Keratinocyte (primary cell): ENCODE measurements around the gene AEBP1. TPM values are rescaled to one million over a fixed set of nuclear protein-coding genes. Genes with fewer than 3 reads are reported as not detected.

ENCODE experiments used
- DNase-seq: peaks from one replicate; pipeline ENCODE4 v3.0.0-alpha.2; 2011; ENCODE audit warnings: low read depth, missing footprints, low spot score
- FAIRE-seq: peaks from 2 replicates; lab custom pipeline; 2011; peaks lifted over from hg19 to GRCh38; lab: Jason Lieb, UNC
- H2AFZ ChIP-seq: 2 replicates; pipeline ENCODE4 v1.6.0; 2012; ENCODE audit warnings: low read length, control low read depth, inconsistent platforms; ENCODE audit not compliant: control insufficient read depth
- H3K27ac ChIP-seq: 2 replicates; pipeline ENCODE4 v1.5.1; 2011; ENCODE audit warnings: low read length; ENCODE audit not compliant: control insufficient read depth, insufficient read depth
- H3K27me3 ChIP-seq: 3 replicates; pipeline ENCODE4 v1.6.0; 2011; ENCODE audit warnings: low read length; ENCODE audit not compliant: control insufficient read depth, insufficient read depth; ENCODE audit errors: extremely low read depth
- H3K36me3 ChIP-seq, 2 experiments: 2 replicates in 1 of 2; 3 replicates in 1 of 2; pipeline ENCODE4 v1.5.1; 2011; ENCODE audit warnings: low read length in 2 of 2, mild to moderate bottlenecking in 1 of 2; ENCODE audit not compliant: control insufficient read depth in 2 of 2, insufficient read depth in 2 of 2; ENCODE audit errors: extremely low read depth in 1 of 2
- H3K4me1 ChIP-seq: 3 replicates; pipeline ENCODE4 v1.5.1; 2011; ENCODE audit warnings: low read length; ENCODE audit not compliant: control insufficient read depth, insufficient read depth; ENCODE audit errors: extremely low read depth
- H3K4me2 ChIP-seq: 3 replicates; pipeline ENCODE4 v1.6.0; 2011; ENCODE audit warnings: low read depth, low read length; ENCODE audit not compliant: control insufficient read depth, insufficient read depth; ENCODE audit errors: extremely low read depth
- H3K4me3 ChIP-seq, 3 experiments: fragments of 200-600 bp in 1 of 3; sonication (generic) in 1 of 3; 2 replicates in 2 of 3; 3 replicates in 1 of 3; pipeline ENCODE4 v1.5.1; 2011 to 2016; ENCODE audit warnings: low read length in 3 of 3, mild to moderate bottlenecking in 3 of 3, control low read depth in 2 of 3, inconsistent platforms in 1 of 3, low read depth in 1 of 3, mixed read lengths in 1 of 3, mixed run types in 1 of 3, moderate library complexity in 1 of 3; ENCODE audit not compliant: control insufficient read depth in 2 of 3, insufficient read depth in 2 of 3; ENCODE audit errors: extremely low read depth in 1 of 3
- H3K79me2 ChIP-seq: 2 replicates; pipeline ENCODE4 v1.6.0; 2012; ENCODE audit warnings: low read length; ENCODE audit not compliant: control insufficient read depth, insufficient read depth
- H3K9ac ChIP-seq: 3 replicates; pipeline ENCODE4 v1.6.0; 2011; ENCODE audit warnings: low read length; ENCODE audit not compliant: control insufficient read depth, insufficient read depth; ENCODE audit errors: extremely low read depth
- H3K9me1 ChIP-seq: 3 replicates; pipeline ENCODE4 v1.6.0; 2011; ENCODE audit warnings: low read length; ENCODE audit not compliant: control insufficient read depth, insufficient read depth; ENCODE audit errors: extremely low read depth
- H3K9me3 ChIP-seq: 2 replicates; pipeline ENCODE4 v1.5.1; 2012; ENCODE audit warnings: low read depth, low read length; ENCODE audit not compliant: control insufficient read depth
- H4K20me1 ChIP-seq: 3 replicates; pipeline ENCODE4 v1.6.0; 2011; ENCODE audit warnings: low read length; ENCODE audit not compliant: control insufficient read depth, insufficient read depth; ENCODE audit errors: extremely low read depth
- CTCF ChIP-seq, 3 experiments: IDR thresholded peaks in 1 of 3; conservative IDR thresholded peaks in 1 of 3; optimal IDR thresholded peaks in 1 of 3; 2 replicates in 2 of 3; 3 replicates in 1 of 3; pipeline versions ENCODE3 to v1.5.1; 2011; ENCODE audit warnings: low read length in 3 of 3, mild to moderate bottlenecking in 3 of 3, moderate library complexity in 2 of 3, control low read depth in 1 of 3, inconsistent platforms in 1 of 3; ENCODE audit not compliant: insufficient read depth in 2 of 3; ENCODE audit errors: extremely low read depth in 1 of 3
- EZH2 ChIP-seq: IDR thresholded peaks from one replicate; pipeline ENCODE4 v1.6.1; 2012; ENCODE audit warnings: inconsistent platforms, mild to moderate bottlenecking, low read length, moderate library complexity
- dilution Hi-C: fragments of 300-500 bp; cut with MboI; formaldehyde crosslinking; loops from one replicate; pipeline ENCODE4 v1.7.0; 2020; ENCODE audit warnings: low sequenced_read_pairs; ENCODE audit not compliant: extremely low pct_ligation_motif_present
- polyA plus RNA-seq, 5 experiments: library from polyadenylated mRNA; depleted of rRNA in 3 of 5; stranded (reverse) in 3 of 5; stranded (forward) in 1 of 5; unstranded in 1 of 5; fragments of >200 nt; gene quantifications; 1 replicate in 1 of 5; 2 replicates in 3 of 5; 3 replicates in 1 of 5; pipeline versions ENCODE4 v1.2.1 to v1.2.3, GENCODE V29; 2011 to 2012; ENCODE audit warnings: missing spikeins in 2 of 5, low read depth in 1 of 5, low replicate concordance in 1 of 5

Gene AEBP1
- polyA plus RNA-seq, 1 donor (not counting 4 experiments of a cell fraction or from before 2014, with no cell fraction given) = 0.03 TPM

DNA sequence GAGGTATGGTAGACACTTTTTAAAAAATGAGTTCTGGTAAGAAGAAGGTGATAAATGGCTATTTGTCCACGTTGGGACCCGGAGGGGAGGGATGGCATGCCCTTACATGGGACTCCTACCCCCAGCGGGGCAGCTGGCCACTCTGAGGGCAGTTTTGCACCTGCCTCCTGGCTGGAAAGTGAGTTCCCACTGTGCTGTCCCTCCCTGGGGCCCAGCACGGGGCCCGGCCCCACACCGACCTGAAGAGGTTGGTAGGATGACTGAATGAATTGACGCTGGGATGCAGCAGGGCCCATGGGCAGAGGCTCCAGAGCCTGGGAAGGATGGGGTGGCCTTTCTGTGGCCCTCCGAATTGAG, 601 bp upstream of the AEBP1 start:
- dilution Hi-C loops = no loop called here
- H3K4me3 ChIP-seq = no peak overlapping the region
- no peak for FAIRE-seq

DNA sequence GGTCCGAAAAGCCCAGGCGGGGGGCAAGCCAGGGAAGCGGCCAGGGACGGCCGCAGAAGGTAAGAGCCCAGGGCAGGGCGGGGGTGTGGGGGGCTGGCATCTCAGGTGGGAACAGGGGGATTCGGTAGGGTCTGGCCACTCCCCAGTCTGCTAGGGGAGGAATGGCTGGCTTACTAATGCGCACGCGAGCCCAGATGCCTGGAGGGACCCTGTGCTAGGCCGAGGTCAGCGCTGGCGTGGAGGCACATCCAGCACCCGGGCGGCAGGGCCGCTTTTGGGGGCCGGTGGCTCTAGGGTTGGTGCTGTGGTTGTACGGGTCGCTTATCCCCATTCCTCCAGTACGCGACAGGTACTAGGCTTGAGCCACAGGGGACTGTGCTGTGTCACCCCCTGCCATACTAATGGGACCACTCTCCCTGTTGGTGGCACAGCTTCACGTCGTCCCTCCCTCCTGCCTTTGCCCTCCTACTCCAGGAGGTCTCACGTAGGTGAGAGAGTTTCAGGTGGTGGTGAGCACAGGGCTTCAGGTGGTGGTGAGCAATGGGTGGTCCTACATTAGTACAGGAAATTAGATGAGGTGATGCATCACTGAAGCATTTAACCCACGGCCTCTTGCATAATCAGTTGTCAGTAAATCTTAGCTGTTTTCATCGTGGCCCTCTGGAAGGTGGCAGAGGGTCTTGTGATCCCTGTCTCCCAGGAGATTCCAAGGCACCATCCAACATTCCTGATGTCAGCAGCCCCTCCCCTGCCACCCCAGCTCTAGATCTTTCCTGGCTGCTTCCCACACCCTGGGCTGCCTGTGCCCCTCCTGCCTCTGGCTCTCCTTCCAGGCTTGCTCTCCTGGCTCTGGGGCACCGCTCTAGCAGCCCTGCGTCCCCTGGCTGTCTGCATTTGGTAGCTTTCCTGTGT, 971 bp downstream of the AEBP1 start:
- no peak overlapping the region for H3K4me3 ChIP-seq
- no peak overlapping the region for H3K27ac ChIP-seq
- no peak overlapping the region for H3K9ac ChIP-seq
- TF ChIP-seq EZH2 (peak; percentile 47), CTCF (optimal IDR thresholded peaks at IDR 0.05 in 1 of 3, IDR thresholded peaks at IDR 0.05 in 1 of 3, conservative IDR thresholded peaks at IDR 0.05 in 1 of 3; ENCODE audit: extremely low read depth in 1 of 3, insufficient read depth in 2 of 3, low read length in 3 of 3) (no peak)
- H3K27me3 ChIP-seq = peaks cover 11% of the 10 kb centered on the region
- no peaks in the 10 kb centered on the region for H3K9me1 ChIP-seq
- H3K79me2 ChIP-seq = no peaks in the 10 kb centered on the region
- H3K9me3 ChIP-seq = no peaks in the 10 kb centered on the region
- H3K36me3 ChIP-seq = no peaks in the 10 kb centered on the region
- H4K20me1 ChIP-seq = no peaks in the 10 kb centered on the region
- DNase-seq (no peak), FAIRE-seq (peak; percentile 86)
- no peak overlapping the region for H3K4me2 ChIP-seq
- H2AFZ ChIP-seq = no peak overlapping the region
- dilution Hi-C loops = no loop called here
- peaks cover 25% of the 10 kb centered on the region for H3K4me1 ChIP-seq

More for the DNA sequence above, 601 bp upstream of the AEBP1 start:
- TF ChIP-seq CTCF (optimal IDR thresholded peaks at IDR 0.05 in 1 of 3, IDR thresholded peaks at IDR 0.05 in 1 of 3, conservative IDR thresholded peaks at IDR 0.05 in 1 of 3; ENCODE audit: extremely low read depth in 1 of 3, insufficient read depth in 2 of 3, low read length in 3 of 3) = no peak
- TF ChIP-seq EZH2 = no peak
- H3K79me2 ChIP-seq = no peaks in the 10 kb centered on the region
- no peaks in the 10 kb centered on the region for H4K20me1 ChIP-seq
- DNase-seq = no peak
- peaks cover 11% of the 10 kb centered on the region for H3K27me3 ChIP-seq
- H3K9me3 ChIP-seq = no peaks in the 10 kb centered on the region
- no peak overlapping the region for H3K27ac ChIP-seq
- no peaks in the 10 kb centered on the region for H3K9me1 ChIP-seq
- peaks cover 25% of the 10 kb centered on the region for H3K4me1 ChIP-seq
- no peak overlapping the region for H2AFZ ChIP-seq
- H3K36me3 ChIP-seq = no peaks in the 10 kb centered on the region
- H3K4me2 ChIP-seq = no peak overlapping the region
- H3K9ac ChIP-seq = no peak overlapping the region
